GM23338 (cell line): ENCODE measurements around the gene PDE4D. TPM values are rescaled to one million over a fixed set of nuclear protein-coding genes. Genes with fewer than 3 reads are reported as not detected.

Source experiments
- ATAC-seq: fragments of 200-7000 bp; cut with Tn5 transposase; 3 replicates; pipeline ENCODE4 v1.9.1; 2020
- DNase-seq: peaks from one replicate; pipeline ENCODE4 v3.0.0-alpha.2; 2015; ENCODE audit warnings: low spot score
- H2AFZ ChIP-seq: fragments of 200-600 bp; sonication (generic); 2 replicates; pipeline ENCODE4 v1.8.0; 2016; ENCODE audit warnings: antibody characterized with exemption, mild to moderate bottlenecking, moderate library complexity
- H3F3A ChIP-seq: fragments of 200-600 bp; sonication (generic); replicated peaks from 2 replicates; pipeline ENCODE4 v1.8.0; 2017; ENCODE audit warnings: antibody characterized with exemption, mixed run types, low read depth
- H3K27ac ChIP-seq: fragments of 200-600 bp; sonication (generic); 2 replicates; pipeline ENCODE4 v1.6.1; 2016; ENCODE audit warnings: low read depth
- H3K27me3 ChIP-seq: fragments of 200-600 bp; sonication (generic); 2 replicates; pipeline ENCODE4 v1.8.0; 2016; ENCODE audit warnings: mild to moderate bottlenecking, mixed run types, moderate library complexity; ENCODE audit not compliant: insufficient read depth
- H3K36me3 ChIP-seq: fragments of 200-600 bp; sonication (generic); 2 replicates; pipeline ENCODE4 v1.8.0; 2016; ENCODE audit warnings: mild to moderate bottlenecking; ENCODE audit not compliant: insufficient read depth
- H3K4me1 ChIP-seq: fragments of 200-600 bp; sonication (generic); 2 replicates; pipeline ENCODE4 v1.8.0; 2016; ENCODE audit warnings: mild to moderate bottlenecking, moderate library complexity; ENCODE audit not compliant: insufficient read depth
- H3K4me2 ChIP-seq: fragments of 200-600 bp; sonication (generic); 2 replicates; pipeline ENCODE4 v1.7.1; 2017; ENCODE audit warnings: mixed run types
- H3K4me3 ChIP-seq: fragments of 200-600 bp; sonication (generic); 2 replicates; pipeline ENCODE4 v1.6.1; 2016; ENCODE audit warnings: mixed run types
- H3K79me2 ChIP-seq: fragments of 200-600 bp; sonication (generic); replicated peaks from 2 replicates; pipeline ENCODE4 v1.8.0; 2017; ENCODE audit warnings: mild to moderate bottlenecking; ENCODE audit not compliant: insufficient read depth
- H3K9me2 ChIP-seq: fragments of 200-600 bp; sonication (generic); 2 replicates; pipeline ENCODE4 v1.8.0; 2017; ENCODE audit not compliant: insufficient read depth
- H4K20me1 ChIP-seq: fragments of 200-600 bp; sonication (generic); replicated peaks from 2 replicates; pipeline ENCODE4 v1.8.0; 2017; ENCODE audit warnings: mild to moderate bottlenecking; ENCODE audit not compliant: insufficient read depth
- H3K27ac Mint-ChIP-seq: 2 replicates; pipeline ENCODE4 v1.8.0; 2020; ENCODE audit warnings: inconsistent platforms, mild to moderate bottlenecking, moderate library complexity, mixed read lengths
- H3K27me3 Mint-ChIP-seq: 3 replicates; pipeline ENCODE4 v1.8.0; 2022; ENCODE audit warnings: low read depth, mild to moderate bottlenecking, moderate library complexity, mixed read lengths, inconsistent platforms; ENCODE audit not compliant: insufficient read depth, poor library complexity
- H3K36me3 Mint-ChIP-seq: 3 replicates; pipeline ENCODE4 v1.8.0; 2021; ENCODE audit warnings: low read depth, mild to moderate bottlenecking, inconsistent platforms, moderate library complexity, mixed read lengths
- H3K4me1 Mint-ChIP-seq: 3 replicates; pipeline ENCODE4 v1.8.0; 2020; ENCODE audit warnings: mild to moderate bottlenecking, inconsistent platforms, mixed read lengths
- H3K4me3 Mint-ChIP-seq: 3 replicates; pipeline ENCODE4 v1.8.0; 2021; ENCODE audit warnings: moderate library complexity, mild to moderate bottlenecking, inconsistent platforms, mixed read lengths
- H3K9me3 Mint-ChIP-seq: 3 replicates; pipeline ENCODE4 v1.8.0; 2020; ENCODE audit warnings: moderate library complexity, mild to moderate bottlenecking, inconsistent platforms, mixed read lengths
- CREB1 ChIP-seq: fragments of 250-450 bp; sonication (Bioruptor Pico); IDR thresholded peaks from 2 replicates; pipeline ENCODE4 v1.5.0; 2020; ENCODE audit warnings: low read depth, mild to moderate bottlenecking, moderate library complexity
- CTCF ChIP-seq, 2 experiments: fragments of 200-600 bp in 1 of 2; sonication (generic) in 1 of 2; conservative IDR thresholded peaks; 2 replicates each; pipeline versions ENCODE4 v1.5.1 to v1.6.1; 2016 to 2017; ENCODE audit warnings: antibody characterized with exemption in 2 of 2, low read depth in 2 of 2, mild to moderate bottlenecking in 2 of 2, moderate library complexity in 1 of 2
- EZH2 ChIP-seq: fragments of 200-600 bp; sonication (generic); IDR thresholded peaks from one replicate; pipeline ENCODE4 v1.8.0; 2017; ENCODE audit warnings: antibody characterized with exemption, mild to moderate bottlenecking, low read depth; ENCODE audit not compliant: unreplicated experiment
- EZH2phosphoT487 ChIP-seq: fragments of 200-600 bp; sonication (generic); IDR thresholded peaks from one replicate; pipeline ENCODE4 v1.8.1; 2018; ENCODE audit warnings: antibody characterized with exemption; ENCODE audit not compliant: unreplicated experiment
- JUNB ChIP-seq: IDR thresholded peaks from one replicate; pipeline ENCODE4 v1.6.1; 2016; ENCODE audit warnings: antibody characterized with exemption; ENCODE audit not compliant: unreplicated experiment
- NANOG ChIP-seq: IDR thresholded peaks from 2 replicates; pipeline ENCODE4 v1.6.1; 2016; ENCODE audit warnings: antibody characterized with exemption, borderline replicate concordance
- POLR2AphosphoS5 ChIP-seq: IDR thresholded peaks from 2 replicates; pipeline ENCODE4 v1.6.1; 2016; ENCODE audit warnings: antibody characterized with exemption, low read depth
- REST ChIP-seq: IDR thresholded peaks from one replicate; pipeline ENCODE4 v1.6.1; 2018; ENCODE audit warnings: antibody characterized with exemption; ENCODE audit not compliant: unreplicated experiment
- ZNF114 ChIP-seq: fragments of 250-450 bp; sonication (Bioruptor Pico); IDR thresholded peaks from 2 replicates; pipeline ENCODE4 v1.5.0; 2020; ENCODE audit warnings: mild to moderate bottlenecking, moderate library complexity
- polyA plus RNA-seq: library from polyadenylated mRNA; unstranded; fragments of >200 nt; fragmentation: Nextera tagmentation; extraction: Ambion mirVana; gene quantifications from 2 replicates; pipeline ENCODE4 v1.2.1, GENCODE V29; 2016
- total RNA-seq: library from RNA; depleted of rRNA; stranded (reverse); fragments of >200 nt; shearing (Covaris generic); gene quantifications from 2 replicates; pipeline ENCODE4 v1.2.3, GENCODE V29; 2014
- TF ChIP-seq, protein P1 (sequence below): IDR thresholded peaks from 2 replicates; pipeline ENCODE4 v1.6.1; 2016; ENCODE audit warnings: antibody characterized with exemption

PDE4D gene
- total and polyA plus RNA-seq, 2 experiments from 2014 or later = 2.1 to 4.7 TPM

DNA sequence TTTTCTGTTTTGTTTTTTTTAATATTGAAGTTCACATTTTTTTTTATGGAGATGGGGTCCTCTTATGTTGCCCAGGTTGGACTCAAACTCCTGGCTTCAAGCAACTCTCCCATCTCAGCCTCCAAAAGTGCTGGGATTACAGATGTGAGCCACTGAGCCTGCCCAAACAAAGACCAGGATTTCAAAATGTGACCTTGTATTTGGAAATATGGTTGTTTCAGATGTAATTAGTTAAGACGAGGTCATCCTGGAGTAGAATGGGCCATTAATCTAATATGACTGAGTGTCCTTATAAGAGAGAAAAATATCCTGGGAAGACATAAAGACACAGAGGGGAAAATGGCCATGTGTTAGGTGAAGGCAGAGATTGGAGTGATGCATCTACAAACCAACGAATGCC lies 970.2 kb downstream of the PDE4D start:
- no peak overlapping the region for H3K4me3 Mint-ChIP-seq
- no peak overlapping the region for H3K4me2 ChIP-seq
- no peaks in the 10 kb centered on the region for H3K36me3 Mint-ChIP-seq
- H3K9me2 ChIP-seq = peaks cover 5% of the 10 kb centered on the region; the same call in 1 of the 2 replicates
- no peaks in the 10 kb centered on the region for H3K27me3 ChIP-seq
- H4K20me1 ChIP-seq = no peaks in the 10 kb centered on the region
- H2AFZ ChIP-seq = no peak overlapping the region
- no peaks in the 10 kb centered on the region for H3K9me3 Mint-ChIP-seq
- H3K27ac ChIP-seq = no peak overlapping the region
- TF ChIP-seq POLR2AphosphoS5 (no peak), NANOG (no peak), CREB1 (no peak), JUNB (no peak), ZNF114 (CRISPR knock-in tag) (no peak), CTCF (conservative IDR thresholded peaks at IDR 0.05; ENCODE audit: low read depth in 2 of 2) (no peak), REST (no peak), EZH2phosphoT487 (no peak), EZH2 (no peak)
- TF ChIP-seq, protein P1, sequence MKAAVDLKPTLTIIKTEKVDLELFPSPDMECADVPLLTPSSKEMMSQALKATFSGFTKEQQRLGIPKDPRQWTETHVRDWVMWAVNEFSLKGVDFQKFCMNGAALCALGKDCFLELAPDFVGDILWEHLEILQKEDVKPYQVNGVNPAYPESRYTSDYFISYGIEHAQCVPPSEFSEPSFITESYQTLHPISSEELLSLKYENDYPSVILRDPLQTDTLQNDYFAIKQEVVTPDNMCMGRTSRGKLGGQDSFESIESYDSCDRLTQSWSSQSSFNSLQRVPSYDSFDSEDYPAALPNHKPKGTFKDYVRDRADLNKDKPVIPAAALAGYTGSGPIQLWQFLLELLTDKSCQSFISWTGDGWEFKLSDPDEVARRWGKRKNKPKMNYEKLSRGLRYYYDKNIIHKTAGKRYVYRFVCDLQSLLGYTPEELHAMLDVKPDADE = no peak
- DNase-seq (no peak), ATAC-seq (no peak)
- H3K4me1 ChIP-seq = peaks cover 57% of the 10 kb centered on the region
- no peak overlapping the region for H3K27ac Mint-ChIP-seq
- peaks cover 65% of the 10 kb centered on the region for H3K4me1 Mint-ChIP-seq
- no peaks in the 10 kb centered on the region for H3K79me2 ChIP-seq
- no peaks in the 10 kb centered on the region for H3F3A ChIP-seq
- H3K36me3 ChIP-seq = no peaks in the 10 kb centered on the region
- peaks cover 3% of the 10 kb centered on the region for H3K27me3 Mint-ChIP-seq
- H3K4me3 ChIP-seq = no peak overlapping the region
